Liver (tissue), 9 donors: Measurements from ENCODE around the gene SLIT3. TPM values are rescaled to one million over a fixed set of nuclear protein-coding genes. Genes with fewer than 3 reads are reported as not detected.

Experiments
- DNase-seq: peaks from one replicate; pipeline ENCODE4 v3.0.0-alpha.2; 2017; ENCODE audit warnings: low spot score
- H3K27ac ChIP-seq, 2 donors: one replicate each; pipeline ENCODE4 v1.7.0; 2013; ENCODE audit warnings: inconsistent platforms in 2 of 2, low read length in 2 of 2, control low read depth in 1 of 2, low read depth in 1 of 2, mild to moderate bottlenecking in 1 of 2
- H3K27me3 ChIP-seq, 4 donors: one replicate each; pipeline versions ENCODE4 v1.6.1 to v1.7.0; 2013; ENCODE audit warnings: low read length in 3 of 4, inconsistent platforms in 1 of 4, mild to moderate bottlenecking in 1 of 4, moderate library complexity in 1 of 4; ENCODE audit not compliant: control insufficient read depth in 4 of 4, insufficient read depth in 4 of 4
- H3K36me3 ChIP-seq, 4 donors: one replicate each; pipeline versions ENCODE4 v1.6.1 to v1.7.0; 2013; ENCODE audit warnings: low read length in 3 of 4, mild to moderate bottlenecking in 3 of 4, low read depth in 1 of 4, moderate library complexity in 1 of 4; ENCODE audit not compliant: control insufficient read depth in 4 of 4, insufficient read depth in 3 of 4
- H3K4me1 ChIP-seq, 4 donors: one replicate each; pipeline versions ENCODE4 v1.6.1 to v1.7.0; 2013; ENCODE audit warnings: low read length in 3 of 4, mild to moderate bottlenecking in 3 of 4, moderate library complexity in 1 of 4; ENCODE audit not compliant: control insufficient read depth in 4 of 4, insufficient read depth in 4 of 4
- H3K4me3 ChIP-seq, 3 donors: one replicate each; pipeline versions ENCODE4 v1.6.1 to v1.7.0; 2013; ENCODE audit warnings: low read length in 3 of 3, control low read depth in 1 of 3, low read depth in 1 of 3, mild to moderate bottlenecking in 1 of 3
- H3K9ac ChIP-seq, 2 donors: one replicate each; pipeline ENCODE4 v1.7.0; 2013; ENCODE audit warnings: low read length in 2 of 2, mild to moderate bottlenecking in 2 of 2, moderate library complexity in 2 of 2, control low read depth in 1 of 2, low read depth in 1 of 2
- H3K9me3 ChIP-seq, 4 donors: one replicate each; pipeline versions ENCODE4 v1.6.1 to v1.7.0; 2013; ENCODE audit warnings: low read length in 3 of 4; ENCODE audit not compliant: control insufficient read depth in 4 of 4
- ATF3 ChIP-seq: IDR thresholded peaks from 2 replicates; pipeline ENCODE4 v1.6.1; 2016; ENCODE audit warnings: antibody characterized with exemption
- CTCF ChIP-seq: fragments of 150-350 bp; IDR thresholded peaks from 2 replicates; pipeline ENCODE4 v1.5.1; 2017; ENCODE audit warnings: improper control_type of control experiment, low read depth, low read length; ENCODE audit not compliant: missing input control
- EGR1 ChIP-seq, 2 donors: IDR thresholded peaks; 2 replicates each; pipeline ENCODE4 v1.6.1; 2016 to 2018; ENCODE audit warnings: antibody characterized with exemption in 2 of 2, low read depth in 2 of 2
- FOXA1 ChIP-seq: IDR thresholded peaks from 2 replicates; pipeline ENCODE4 v1.6.1; 2016; ENCODE audit warnings: antibody characterized with exemption
- FOXA2 ChIP-seq: IDR thresholded peaks from 2 replicates; pipeline ENCODE4 v1.6.1; 2016; ENCODE audit warnings: antibody characterized with exemption
- GABPA ChIP-seq, 2 donors: IDR thresholded peaks in 1 of 2; conservative IDR thresholded peaks in 1 of 2; 2 replicates each; pipeline ENCODE4 v1.6.1; 2016; ENCODE audit warnings: antibody characterized with exemption in 2 of 2, mild to moderate bottlenecking in 1 of 2, moderate library complexity in 1 of 2
- HNF4A ChIP-seq, 2 donors: conservative IDR thresholded peaks; 2 replicates each; pipeline ENCODE4 v1.6.1; 2016; ENCODE audit warnings: antibody characterized with exemption in 2 of 2, mild to moderate bottlenecking in 2 of 2
- HNF4G ChIP-seq: IDR thresholded peaks from 2 replicates; pipeline ENCODE4 v1.6.1; 2016; ENCODE audit warnings: antibody characterized with exemption
- JUND ChIP-seq, 2 donors: IDR thresholded peaks; 2 replicates each; pipeline ENCODE4 v1.6.1; 2016; ENCODE audit warnings: antibody characterized with exemption in 2 of 2
- NR2F2 ChIP-seq: IDR thresholded peaks from 2 replicates; pipeline ENCODE4 v1.6.1; 2016; ENCODE audit warnings: antibody characterized with exemption
- REST ChIP-seq: IDR thresholded peaks from 2 replicates; pipeline ENCODE4 v1.6.1; 2016; ENCODE audit warnings: antibody characterized with exemption, mild to moderate bottlenecking
- SP1 ChIP-seq: IDR thresholded peaks from 2 replicates; pipeline ENCODE4 v1.6.1; 2018; ENCODE audit warnings: antibody characterized with exemption, mild to moderate bottlenecking
- TAF1 ChIP-seq: conservative IDR thresholded peaks from 2 replicates; pipeline ENCODE4 v1.6.1; 2016; ENCODE audit warnings: antibody characterized with exemption, mild to moderate bottlenecking
- YY1 ChIP-seq: IDR thresholded peaks from 2 replicates; pipeline ENCODE4 v1.6.1; 2016; ENCODE audit warnings: antibody characterized with exemption, mild to moderate bottlenecking
- ZBTB33 ChIP-seq: IDR thresholded peaks from 2 replicates; pipeline ENCODE4 v1.6.1; 2016; ENCODE audit warnings: antibody characterized with exemption
- WGBS: extraction: QIAGEN DNeasy Blood & Tissue Kit; methylation state at CpG from one replicate; pipeline ENCODE4 v1.1.7; 2013; 5-methylcytosine and 5-hydroxymethylcytosine counted together
- polyA plus RNA-seq, 2 donors: library from polyadenylated mRNA; stranded (reverse) in 1 of 2; unstranded in 1 of 2; fragments of 200-250 nt in 1 of 2; fragments of >200 nt in 1 of 2; fragmentation: Nextera tagmentation in 1 of 2; extraction: Ambion mirVana in 1 of 2; gene quantifications; one replicate each; pipeline versions ENCODE4 v1.2.1 to v1.2.3, GENCODE V29; 2013 to 2015
- total RNA-seq, 2 donors: library from RNA; depleted of rRNA; stranded (reverse); fragments of >200 nt; gene quantifications; one replicate each; pipeline ENCODE4 v1.2.3, GENCODE V29; 2014
- donor health status: healthy.
- donor health status: healthy.
- donor health status: healthy.
- donor health status: healthy.
- donor health status: healthy.

Gene SLIT3
- total and polyA plus RNA-seq, 4 donors, result 0.61 to 1.3 (median 0.91) TPM

DNA sequence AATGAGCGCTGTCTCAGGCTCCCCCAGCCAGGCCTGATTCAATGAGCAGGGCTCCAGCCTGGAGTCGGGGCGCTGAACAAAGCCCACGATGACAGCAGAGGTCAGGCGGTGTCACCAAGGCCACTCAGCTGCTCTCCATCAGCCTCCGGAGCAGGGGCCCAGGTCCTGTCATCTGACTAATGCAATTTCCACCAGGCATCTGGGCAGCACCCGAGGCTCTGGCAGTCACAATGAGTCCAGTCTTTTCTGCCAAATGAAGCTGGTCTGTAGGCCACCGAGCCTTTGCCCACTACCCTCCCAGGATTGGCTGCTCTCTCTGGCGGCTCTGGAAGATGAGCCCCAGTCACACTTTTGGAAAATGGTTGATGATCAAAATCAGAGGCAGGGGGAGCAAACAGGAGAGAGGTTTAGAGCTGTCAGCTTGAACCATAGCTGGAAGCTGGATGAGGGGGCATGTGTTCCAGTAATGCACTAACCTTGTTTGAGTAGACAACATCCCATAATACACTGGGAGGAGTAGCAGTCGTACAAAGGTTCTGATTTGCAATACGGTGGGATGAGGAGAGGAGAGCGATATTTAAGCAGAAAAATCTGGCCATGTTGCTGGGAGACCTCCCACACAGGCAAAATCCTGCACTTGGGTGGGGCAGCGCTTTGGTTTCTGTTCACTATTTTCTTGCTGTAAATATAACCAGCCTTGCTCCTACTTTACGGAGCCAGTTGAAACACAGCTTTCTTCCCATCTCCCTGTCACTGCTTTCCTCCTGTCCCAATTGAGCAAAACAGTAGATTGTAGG is 415.4 kb downstream of the SLIT3 start:
- no peak for TF ChIP-seq ZBTB33
- no peak for TF ChIP-seq HNF4A (conservative IDR thresholded peaks at IDR 0.05)
- no peak for TF ChIP-seq HNF4G
- no peaks in the 10 kb centered on the region for H3K36me3 ChIP-seq
- H3K9ac ChIP-seq, result no peak overlapping the region
- peaks cover 0 to 2% (median 0%) of the 10 kb centered on the region in 4 donors for H3K4me1 ChIP-seq
- no peaks in the 10 kb centered on the region for H3K27me3 ChIP-seq
- WGBS, result 75% methylated on average over 14 of the region's 14 CpGs
- no peak overlapping the region for H3K27ac ChIP-seq
- H3K9me3 ChIP-seq, result no peaks in the 10 kb centered on the region
- H3K4me3 ChIP-seq, result no peak overlapping the region
- DNase-seq, result no peak

- no peaks in the 10 kb centered on the region for H3K9me3 ChIP-seq
- WGBS, result 80% methylated on average over 8 of the region's 8 CpGs
- no peaks in the 10 kb centered on the region for H3K36me3 ChIP-seq
- no peak for DNase-seq
- H3K9ac ChIP-seq, result no peak overlapping the region
- H3K27ac ChIP-seq, result no peak overlapping the region
- TF ChIP-seq TAF1 (no peak), JUND (IDR thresholded peaks at IDR 0.05) (no peak), ZBTB33 (no peak), SP1 (no peak), EGR1 (IDR thresholded peaks at IDR 0.05; ENCODE audit: low read depth in 2 of 2) (no peak), REST (no peak)
- H3K4me3 ChIP-seq, result no peak overlapping the region
- H3K27me3 ChIP-seq, result no peaks in the 10 kb centered on the region
- peaks cover 0 to 13% (median 1%) of the 10 kb centered on the region in 4 donors for H3K4me1 ChIP-seq
Measured at GRCh38 chr5:168883991-168884390, 416.9 kb downstream of the SLIT3 start.

DNA sequence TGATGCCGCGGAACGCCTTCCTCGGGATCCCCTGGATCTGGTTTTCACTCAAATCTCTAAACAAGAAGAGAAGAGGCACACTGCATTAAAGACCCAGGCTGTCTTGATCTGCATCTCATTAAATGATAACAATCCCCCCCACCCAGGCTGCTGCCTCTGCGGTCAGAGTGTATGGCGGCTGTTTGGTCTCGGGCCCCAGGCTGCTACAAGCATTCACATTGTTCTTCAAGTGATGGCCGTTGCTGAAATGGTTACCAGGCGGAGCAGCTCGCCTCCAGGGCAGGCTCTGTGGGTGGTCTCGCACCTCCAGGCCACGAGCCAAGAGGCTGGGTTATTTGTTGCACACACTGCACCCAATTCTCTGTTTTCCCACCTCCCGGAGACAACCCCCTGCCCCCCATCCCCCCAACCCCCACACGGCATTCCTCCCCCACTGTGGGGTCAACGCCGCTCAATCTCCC is 417.6 kb downstream of the SLIT3 start:
- 75% methylated on average over 16 of the region's 16 CpGs for WGBS
- DNase-seq, result no peak
- Histone ChIP-seq H3K4me1 (peaks cover 0 to 15% (median 1%) of the 10 kb centered on the region in 4 donors), H3K4me3 (no peak overlapping the region), H3K27me3 (no peaks in the 10 kb centered on the region), H3K36me3 (no peaks in the 10 kb centered on the region), H3K27ac (no peak overlapping the region), H3K9me3 (no peaks in the 10 kb centered on the region), H3K9ac (no peak overlapping the region)
- TF ChIP-seq JUND (IDR thresholded peaks at IDR 0.05), result no peak
- no peak for TF ChIP-seq SP1
- TF ChIP-seq FOXA2, result no peak
- no peak for TF ChIP-seq ATF3
- no peak for TF ChIP-seq ZBTB33
- TF ChIP-seq HNF4A (conservative IDR thresholded peaks at IDR 0.05), result no peak
- TF ChIP-seq YY1, result no peak
- TF ChIP-seq NR2F2, result no peak
- no peak for TF ChIP-seq GABPA (IDR thresholded peaks at IDR 0.05 in 1 of 2, conservative IDR thresholded peaks at IDR 0.05 in 1 of 2)
- TF ChIP-seq CTCF, result no peak
- TF ChIP-seq FOXA1, result no peak
